Esophagus mucosa (tissue), 1 donor: ENCODE data around the gene ATRN. TPM values are rescaled to one million over a fixed set of nuclear protein-coding genes. Genes with fewer than 3 reads are reported as not detected.
"Not testable (repeated sequence)": the region's sequence is repeated elsewhere in the genome, so short reads cannot be mapped to it uniquely, and the experiment has no call there.

ENCODE experiments used
- ATAC-seq: fragments of 200-7000 bp; cut with Tn5 transposase; one replicate; pipeline ENCODE4 v1.9.1; 2020
- total RNA-seq: library from RNA; stranded (reverse); gene quantifications from one replicate; pipeline ENCODE4 v1.2.4, GENCODE V29; 2023
- donor health status: DM: yes; HTN: yes; CAD: no.

ATRN gene
- total RNA-seq, 1 donor from 2014 or later = 14.7 TPM

DNA sequence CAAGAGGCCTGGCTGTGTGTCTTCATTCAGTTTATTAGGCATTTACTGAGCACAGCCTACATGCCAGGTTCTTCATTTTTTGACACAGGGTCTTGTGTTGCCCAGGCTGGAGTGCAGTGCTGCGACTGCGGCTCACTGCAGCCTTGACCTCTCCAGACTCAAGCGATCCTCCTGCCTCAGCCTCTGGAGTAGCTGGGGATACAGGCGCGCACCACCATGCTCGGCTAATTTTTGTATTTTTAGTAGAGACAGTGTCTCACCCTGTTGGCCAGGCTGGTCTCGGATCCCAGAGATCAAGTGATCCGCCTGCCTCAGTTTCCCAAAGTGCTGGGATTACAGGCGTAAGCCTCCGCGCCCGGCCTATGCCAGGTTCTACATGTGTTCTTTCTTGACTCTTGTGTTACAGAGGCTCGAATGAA, 601 bp upstream of the ATRN start:
- ATAC-seq = no peak

DNA sequence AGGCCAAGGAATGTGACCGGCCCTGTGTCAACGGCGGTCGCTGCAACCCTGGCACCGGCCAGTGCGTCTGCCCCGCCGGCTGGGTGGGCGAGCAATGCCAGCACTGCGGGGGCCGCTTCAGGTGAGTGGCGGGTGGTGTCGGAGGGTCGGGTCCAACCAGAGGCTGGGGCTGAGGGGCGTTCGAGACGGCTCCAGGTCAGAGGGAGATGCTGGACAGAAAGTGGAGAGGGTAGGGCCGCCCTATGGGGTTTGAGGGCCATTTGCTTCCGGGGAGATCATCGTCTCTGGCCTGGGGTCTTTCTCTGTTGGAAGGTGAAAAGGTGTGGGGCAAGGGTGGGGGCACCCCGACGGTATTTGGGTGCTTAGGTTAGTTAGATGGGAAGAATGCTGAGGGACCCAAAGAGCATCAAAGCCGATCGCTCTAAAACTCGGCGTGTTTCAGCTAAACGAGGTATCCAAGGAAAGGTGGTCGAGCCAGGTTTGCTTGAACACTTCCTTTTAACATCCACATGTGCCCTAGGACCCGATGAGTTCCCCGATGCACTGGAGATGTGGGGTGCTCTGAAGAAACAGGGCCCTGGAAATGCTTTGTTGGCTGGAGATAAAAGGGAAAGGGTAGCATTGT, 691 bp downstream of the ATRN start:
- no peak for ATAC-seq

DNA sequence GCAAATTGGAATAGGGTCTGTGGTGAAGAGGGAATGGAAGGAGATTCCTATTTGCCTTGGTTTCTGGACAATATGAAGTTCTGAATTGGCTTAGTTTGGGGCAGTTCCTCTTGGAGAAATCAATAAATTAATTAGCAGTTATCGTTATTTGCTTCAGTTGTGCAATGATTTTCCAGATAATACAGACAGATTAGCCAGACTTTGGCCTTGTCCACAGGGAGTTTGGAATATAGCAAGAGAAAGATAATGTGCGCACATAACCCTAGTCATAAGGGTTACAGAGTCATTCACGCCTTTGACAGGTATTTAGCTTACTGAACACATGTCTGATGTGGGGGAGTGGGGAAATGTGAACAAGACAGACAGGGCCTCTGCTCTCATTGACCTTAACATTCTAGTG, 1.3 kb downstream of the ATRN start:
- ATAC-seq = no peak

DNA sequence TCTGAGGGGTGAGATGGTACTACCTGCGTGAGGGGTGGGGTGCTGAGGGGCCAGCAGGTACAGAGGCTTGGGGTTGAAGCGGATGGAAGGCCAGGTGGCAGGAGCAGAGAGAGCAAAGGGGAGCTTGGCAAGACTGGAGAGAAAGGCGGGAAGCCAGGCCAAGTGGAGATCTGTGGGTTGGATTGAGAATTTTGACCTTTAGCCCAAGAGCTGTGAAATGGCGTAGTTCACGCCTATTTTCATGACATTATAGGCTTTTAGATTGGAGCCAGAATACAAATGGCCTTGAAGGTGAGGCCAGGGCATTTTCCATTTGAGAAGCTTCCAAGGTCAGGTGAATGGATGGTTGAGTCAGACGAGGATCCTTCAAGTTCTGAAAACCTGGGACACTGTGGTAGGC, 2.5 kb downstream of the ATRN start:
- ATAC-seq = no peak

DNA sequence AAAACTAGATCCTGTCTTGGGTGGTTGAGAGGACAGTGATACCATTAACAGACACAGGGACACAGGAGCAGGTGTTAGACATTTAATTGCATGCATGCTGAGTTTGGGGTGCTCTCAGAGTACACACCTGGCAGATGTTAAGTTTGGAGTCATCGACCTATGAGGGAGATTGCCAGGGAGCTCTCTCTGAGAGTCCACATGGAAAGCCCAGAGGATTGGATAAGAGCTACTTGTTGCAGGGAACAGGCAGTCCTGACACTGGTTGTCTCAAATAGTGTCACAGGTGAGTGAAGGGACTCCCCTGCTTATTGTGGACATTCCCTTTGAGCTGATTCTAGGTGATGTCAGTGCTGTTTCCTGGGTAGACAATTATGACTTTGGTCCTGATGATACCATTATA, 3.1 kb downstream of the ATRN start:
- no peak for ATAC-seq

DNA sequence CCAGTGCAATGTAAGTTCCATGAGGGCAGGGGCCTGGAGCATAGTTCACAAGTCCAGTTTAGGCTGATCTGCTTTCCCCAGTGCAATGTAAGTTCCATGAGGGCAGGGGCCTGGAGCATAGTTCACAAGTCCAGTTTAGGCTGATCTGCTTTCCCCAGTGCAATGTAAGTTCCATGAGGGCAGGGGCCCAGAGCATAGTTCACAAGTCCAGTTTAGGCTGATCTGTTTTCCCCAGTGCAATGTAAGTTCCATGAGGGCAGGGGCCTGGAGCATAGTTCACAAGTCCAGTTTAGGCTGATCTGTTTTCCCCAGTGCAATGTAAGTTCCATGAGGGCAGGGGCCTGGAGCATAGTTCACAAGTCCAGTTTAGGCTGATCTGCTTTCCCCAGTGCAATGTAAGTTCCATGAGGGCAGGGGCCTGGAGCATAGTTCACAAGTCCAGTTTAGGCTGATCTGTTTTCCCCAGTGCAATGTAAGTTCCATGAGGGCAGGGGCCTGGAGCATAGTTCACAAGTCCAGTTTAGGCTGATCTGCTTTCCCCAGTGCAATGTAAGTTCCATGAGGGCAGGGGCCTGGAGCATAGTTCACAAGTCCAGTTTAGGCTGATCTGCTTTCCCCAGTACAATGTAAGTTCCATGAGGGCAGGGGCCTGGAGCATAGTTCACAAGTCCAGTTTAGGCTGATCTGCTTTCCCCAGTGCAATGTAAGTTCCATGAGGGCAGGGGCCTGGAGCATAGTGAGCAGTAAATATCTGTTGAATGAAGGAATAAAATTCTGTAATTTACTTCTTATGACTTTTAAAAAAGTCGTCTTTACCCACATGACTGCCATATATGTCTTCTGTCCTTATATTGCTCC, 6.4 kb downstream of the ATRN start:
- not testable (repeated sequence) for ATAC-seq

DNA sequence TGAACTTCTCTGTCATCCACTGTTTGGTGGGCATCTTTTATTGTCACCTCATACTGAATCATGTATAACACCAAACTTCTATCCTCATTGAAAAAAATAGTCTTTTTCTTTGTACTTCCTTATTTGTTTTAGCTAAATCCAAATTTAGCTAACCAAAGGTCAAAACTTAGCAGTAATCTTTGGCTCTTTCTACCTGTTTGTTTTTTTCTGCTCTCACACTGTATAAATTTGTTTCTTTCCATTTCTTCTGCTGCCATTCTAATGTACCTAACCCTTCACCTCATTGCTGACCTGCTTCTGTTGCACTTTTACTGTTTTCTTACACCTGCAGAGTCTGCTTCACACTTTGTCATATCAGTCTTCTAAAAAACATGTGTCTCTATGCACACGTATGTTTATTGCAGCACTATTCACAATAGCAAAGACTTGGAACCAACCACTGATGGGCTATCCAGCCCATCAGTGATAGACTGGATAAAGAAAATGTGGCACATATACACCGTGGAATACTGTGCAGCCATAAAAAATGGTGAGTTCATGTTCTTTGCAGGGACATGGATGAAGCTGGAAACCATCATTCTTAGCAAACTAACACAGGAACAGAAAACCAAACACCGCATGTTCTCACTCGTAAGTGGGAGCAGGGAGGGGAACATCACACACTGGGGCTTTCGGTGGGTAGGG, 7.2 kb downstream of the ATRN start:
- no peak for ATAC-seq

DNA sequence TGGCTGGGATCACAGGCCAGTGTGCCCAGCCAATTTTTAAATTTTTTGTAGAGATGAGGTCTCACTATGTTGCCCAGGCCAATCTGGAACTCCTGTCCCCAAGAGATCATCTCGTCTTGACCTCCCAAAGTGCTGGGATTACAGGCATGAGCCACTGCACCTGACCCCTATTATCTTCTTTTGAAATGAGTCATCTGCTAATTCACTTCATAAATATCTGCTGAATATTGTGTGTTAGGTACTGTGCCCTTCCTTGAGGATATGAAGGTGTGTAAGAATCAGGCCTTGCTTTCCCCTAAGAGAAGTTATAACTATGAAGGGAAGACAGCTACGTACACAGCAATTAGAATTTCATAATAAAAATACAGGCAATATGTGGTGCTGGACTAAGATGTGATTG, 8.2 kb downstream of the ATRN start:
- no peak for ATAC-seq

DNA sequence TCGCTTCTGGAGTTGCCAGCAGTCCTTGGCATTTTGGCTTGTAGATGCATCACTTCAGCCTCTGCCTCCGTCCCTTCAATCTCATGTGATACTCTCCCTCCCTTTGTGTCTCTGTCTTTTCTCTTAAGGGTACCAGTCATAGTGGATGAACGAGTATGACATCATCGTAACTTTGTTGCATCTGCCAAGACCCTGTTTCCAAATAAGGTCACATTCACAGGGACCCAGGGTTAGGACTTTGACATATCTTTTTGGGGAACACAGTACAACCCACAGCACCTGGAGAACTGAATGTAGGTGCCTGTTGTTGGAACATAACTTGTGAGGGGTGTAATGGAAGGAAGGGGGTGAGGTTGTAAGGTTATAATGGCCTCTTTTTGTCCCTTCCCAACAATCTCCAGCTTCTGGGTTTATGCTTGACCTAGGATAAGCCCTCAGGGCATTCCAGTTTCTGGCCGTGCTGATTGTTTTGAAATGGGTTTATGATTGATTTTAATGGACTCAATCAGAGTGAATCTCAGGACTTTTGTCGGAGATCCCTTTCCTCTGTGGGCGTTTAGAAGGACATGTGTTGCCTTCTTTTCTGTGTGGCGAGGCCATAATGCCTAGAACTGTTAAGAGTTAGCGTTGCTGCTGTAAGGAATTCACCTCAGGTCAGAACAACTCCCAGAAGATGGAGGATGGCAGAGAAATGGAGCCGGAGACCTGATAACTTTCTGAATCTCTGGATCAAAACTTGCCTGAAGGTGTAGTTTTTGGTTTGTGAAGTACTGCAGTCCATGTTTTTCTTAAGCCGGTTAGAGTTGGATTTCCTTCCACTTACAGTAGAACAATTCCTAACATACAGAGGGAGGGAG, 9.2 kb downstream of the ATRN start:
- no peak for ATAC-seq

DNA sequence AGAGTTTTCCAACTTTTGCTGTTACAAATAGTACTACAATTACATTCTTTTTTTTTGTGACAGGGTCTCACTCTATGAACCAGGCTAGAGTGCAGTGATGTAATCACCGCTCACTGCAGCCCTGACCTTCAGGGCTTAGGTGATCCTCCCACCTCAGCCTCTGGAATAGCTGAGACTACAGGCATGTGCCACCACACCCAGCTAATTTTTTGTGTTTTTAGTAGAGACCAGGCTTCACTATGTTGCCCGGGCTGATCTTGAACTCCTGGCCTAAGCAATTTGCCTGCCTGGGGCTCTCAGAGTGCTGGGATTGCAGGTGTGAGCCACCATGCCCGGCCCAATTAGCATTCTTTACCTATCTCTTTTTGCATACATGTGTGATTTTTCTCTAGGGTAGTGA, 12.5 kb downstream of the ATRN start:
- ATAC-seq = no peak

DNA sequence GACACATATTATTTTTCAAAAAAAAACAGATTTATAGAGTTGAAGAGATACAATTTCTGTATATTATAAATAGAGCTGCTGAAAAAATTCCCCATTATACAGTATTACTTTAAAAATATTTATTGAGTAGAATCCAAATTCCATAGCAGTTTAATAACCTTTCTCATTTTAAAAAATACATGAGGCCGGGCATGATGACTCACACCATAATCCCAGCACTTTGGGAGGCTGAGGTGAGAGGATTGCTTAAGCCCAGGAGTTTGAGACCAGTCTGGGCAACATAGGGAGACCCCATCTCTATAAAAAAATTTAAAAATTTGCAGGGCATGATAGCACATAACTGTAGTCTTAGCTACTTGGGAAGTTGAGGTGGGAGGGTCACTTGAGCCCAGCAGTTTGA, 13.0 kb downstream of the ATRN start:
- no peak for ATAC-seq

DNA sequence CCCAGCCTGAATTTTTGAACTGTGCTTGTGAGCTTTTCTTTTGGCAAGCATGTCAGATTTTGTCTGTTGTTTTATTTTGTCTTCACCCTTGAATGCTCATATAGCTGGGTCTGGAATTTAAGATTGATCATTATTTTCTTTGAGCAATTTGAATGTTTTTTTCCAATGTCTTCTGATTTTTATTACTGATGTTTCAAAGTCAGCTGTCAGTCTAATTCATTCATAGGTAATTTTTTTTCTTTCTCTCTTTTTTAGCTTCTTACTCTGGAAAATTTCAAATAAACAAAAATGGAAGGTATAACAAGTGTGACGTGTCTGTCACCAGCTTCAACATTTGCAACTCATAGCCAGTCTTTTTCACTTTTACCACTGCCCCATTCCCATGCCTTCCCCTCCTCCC, 15.1 kb downstream of the ATRN start:
- no peak for ATAC-seq

DNA sequence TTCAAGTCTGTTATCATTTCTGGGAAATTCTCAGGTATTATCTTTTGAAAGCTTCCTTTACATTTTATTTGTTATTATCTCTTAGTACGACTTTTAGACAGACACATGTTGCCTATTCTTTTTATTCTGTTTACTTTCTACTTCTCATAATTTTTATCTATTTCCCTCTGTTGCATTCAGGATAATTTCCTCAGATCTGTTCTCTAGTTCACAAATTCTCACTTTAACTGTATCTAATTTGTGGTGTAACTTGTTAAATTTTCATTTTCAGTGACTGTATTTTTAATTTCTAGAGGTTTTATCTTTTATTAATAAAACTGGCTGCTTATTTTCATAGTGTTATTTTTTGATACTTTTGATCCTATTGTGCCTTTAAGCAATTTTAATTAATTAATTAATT, 16.0 kb downstream of the ATRN start:
- no peak for ATAC-seq

DNA sequence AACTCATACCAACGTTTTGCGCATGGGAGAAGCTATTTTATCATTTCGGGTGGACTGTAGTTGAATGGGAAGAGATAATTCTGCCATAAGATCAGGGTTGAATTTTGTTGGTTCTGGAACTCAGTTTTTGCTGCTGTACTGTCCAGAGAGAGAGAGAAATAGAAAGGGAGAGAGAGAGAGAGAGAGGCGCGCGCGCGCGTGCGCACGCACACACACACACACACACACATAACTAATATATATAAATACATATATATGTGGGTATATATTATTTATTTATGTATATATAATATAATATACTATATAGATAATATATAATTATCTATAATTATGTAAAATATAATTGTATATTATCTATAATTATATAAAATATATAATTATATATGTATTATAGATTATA, 21.9 kb downstream of the ATRN start:
- ATAC-seq = no peak

DNA sequence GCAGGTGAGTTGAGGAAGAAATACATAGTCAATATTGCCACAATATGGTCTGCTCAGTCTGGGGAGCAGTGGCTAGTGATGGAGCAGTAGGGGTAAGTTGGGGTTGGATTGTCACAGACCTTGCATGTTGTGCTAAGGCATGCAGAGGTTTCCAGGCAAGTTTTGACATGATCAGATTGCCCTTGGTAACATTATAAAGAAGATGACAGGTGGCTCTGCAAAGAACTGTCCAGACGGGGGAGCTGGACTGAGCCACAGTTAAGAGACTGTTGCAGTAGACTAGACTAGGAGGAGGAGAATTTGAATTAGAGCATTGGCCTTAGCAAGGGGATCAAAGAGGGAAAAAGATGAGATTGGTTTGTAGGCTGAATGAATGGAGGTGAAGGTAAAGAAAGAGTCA, 23.4 kb downstream of the ATRN start:
- peak; percentile 65 for ATAC-seq

DNA sequence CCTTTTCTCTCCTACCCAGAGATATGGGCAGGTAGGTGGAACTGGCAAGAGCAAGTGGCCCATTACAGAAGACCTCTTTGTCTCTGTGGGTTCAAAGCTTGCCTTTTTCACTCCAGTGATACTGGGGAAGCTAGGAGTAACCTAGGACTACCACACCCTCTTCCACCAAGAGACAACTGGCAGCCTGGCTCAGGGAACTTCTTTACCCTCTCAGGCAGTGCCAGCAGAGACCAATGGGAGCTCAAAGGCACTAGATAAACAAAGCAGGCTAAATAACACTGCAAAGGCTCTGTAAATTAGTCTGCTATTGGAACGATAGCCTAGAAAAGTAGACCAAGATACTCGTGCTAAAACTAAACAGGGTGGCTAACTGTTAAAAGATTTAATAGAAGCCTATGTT, 32.1 kb downstream of the ATRN start:
- no peak for ATAC-seq

DNA sequence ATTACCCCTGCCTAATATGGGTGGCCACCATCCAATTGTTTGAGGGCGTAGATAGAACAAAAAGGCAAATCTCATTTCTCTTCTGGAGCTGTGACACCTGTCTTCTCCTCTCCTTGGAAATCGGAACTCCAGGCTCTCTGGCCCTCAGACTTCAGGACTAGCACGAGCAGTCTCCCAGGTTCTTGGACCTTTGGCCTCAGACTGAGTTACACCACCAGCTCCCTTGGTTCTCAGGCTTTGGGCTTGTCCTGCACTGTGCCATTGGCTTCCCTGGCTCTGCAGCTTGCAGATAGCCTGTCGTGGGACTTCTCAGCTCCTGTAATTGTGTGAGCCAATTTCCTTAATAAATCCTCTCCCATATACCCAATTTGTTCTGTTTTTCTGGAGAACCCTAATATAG, 34.3 kb downstream of the ATRN start:
- no peak for ATAC-seq

DNA sequence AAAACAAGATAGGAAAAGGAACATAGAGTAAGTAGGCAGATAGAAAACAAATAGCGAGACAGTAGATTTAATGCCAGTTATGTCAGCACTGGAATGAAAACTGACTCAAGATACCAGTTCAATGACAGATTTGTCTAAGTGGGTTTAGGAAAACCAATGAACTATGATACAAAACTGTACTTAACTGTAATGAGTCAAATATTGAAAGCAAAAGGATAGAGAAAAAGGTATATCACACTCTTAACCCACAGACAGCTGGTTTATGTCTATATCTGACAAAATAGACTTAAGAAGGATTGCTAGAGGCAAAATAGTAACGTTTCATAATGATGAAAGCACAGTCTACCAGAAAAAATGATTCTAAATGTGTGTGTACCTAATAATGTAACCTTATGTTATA, 38.2 kb downstream of the ATRN start:
- ATAC-seq = no peak

DNA sequence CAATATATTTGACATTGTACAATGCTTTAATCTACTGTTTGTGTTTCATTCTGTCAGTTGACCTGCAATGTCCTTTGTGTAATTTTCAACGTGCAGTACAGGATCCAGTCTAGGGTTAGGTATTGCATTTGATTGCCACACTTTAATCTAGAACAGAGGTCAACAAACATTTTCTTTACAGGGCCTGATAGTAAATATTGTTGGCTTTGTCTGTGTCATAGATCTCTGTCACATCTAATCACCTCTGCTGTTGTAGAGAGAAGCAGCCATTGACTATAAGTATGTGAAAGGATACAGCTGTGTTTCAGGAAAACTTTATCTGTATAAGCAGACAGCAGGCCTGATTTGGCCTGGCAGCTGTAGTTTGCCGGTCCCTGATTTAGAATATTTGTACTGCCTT, 39.3 kb downstream of the ATRN start:
- ATAC-seq = no peak

DNA sequence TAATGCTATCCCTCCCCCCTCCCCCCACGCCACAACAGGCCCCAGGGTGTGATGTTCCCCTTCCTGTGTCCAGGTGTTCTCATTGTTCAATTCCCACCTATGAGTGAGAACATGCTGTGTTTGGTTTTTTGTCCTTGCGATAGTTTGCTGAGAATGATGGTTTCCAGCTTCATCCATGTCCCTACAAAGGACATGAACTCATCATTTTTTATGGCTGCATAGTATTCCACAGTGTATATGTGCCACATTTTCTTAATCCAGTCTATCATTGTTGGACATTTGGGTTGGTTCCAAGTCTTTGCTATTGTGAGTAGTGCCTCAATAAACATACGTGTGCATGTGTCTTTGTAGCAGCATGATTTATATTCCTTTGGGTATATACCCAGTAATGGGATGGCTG, 41.4 kb downstream of the ATRN start:
- ATAC-seq = not testable (repeated sequence)

DNA sequence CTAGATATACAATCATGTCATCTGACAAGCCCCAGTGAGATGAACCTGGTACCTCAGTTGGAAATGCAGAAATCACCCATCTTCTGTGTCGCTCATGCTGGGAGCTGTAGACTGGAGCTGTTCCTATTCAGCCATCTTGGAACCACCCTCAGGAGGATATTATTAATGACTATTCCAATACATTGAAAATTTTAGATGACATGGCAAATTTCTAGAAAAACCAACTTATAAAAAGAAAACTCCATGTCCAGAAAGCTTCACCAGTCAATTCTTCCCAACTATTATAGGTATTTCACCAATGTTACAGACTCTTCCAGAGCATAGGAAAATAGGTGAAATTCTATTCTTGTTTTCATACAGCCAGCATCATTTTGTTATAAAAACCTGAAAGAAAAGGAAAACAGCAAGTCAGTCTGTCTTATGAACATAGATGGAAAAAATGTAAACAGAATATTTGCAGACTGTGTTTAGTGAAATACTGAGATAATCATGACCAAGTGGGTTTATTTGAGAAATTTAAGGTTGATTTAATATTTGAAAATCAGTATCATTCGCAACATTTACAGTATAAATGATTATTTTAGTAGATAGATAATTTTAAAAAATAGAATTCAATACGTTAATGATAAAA, 43.3 kb downstream of the ATRN start:
- no peak for ATAC-seq
